Measurements from ENCODE around the gene CCDC102B. TPM values are rescaled to one million over a fixed set of nuclear protein-coding genes. Genes with fewer than 3 reads are reported as not detected.
A peak's percentile ranks its signal among the peaks of the same experiment; 100 is the strongest.

CCDC102B gene
- polyA plus RNA-seq, 1 donor = 8.2 TPM

DNA sequence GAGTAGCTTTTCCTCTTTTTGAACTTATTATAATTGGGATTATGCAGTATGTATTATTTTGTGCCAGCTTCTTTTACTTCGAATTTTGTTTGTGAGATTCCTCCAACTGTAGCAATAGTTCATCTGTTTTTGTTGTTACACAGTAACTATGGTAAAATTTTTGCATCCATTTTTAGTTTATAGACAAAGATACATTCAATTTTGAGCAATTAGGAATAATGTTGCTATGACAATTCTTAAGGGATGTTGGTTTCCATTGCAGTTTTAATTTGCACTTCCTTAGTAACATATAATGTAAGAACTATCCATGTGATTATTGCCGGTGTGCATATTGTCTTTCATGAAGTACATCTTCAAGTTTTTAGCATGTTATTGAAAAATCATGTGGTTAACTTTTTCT is 20.7 kb downstream of the CCDC102B start:
- DNase-seq = no peak
- Histone ChIP-seq H3K9me3 (ENCODE audit: control insufficient read depth, low read depth, low read length) (no peaks in the 10 kb centered on the region), H3K27me3 (ENCODE audit: control insufficient read depth, insufficient read depth, low read length) (no peaks in the 10 kb centered on the region), H3K36me3 (ENCODE audit: control insufficient read depth, insufficient read depth, low read length) (no peaks in the 10 kb centered on the region), H3K4me1 (ENCODE audit: control insufficient read depth, insufficient read depth, low read length) (no peaks in the 10 kb centered on the region), H3K27ac (ENCODE audit: low read length) (no peak overlapping the region), H3K4me3 (ENCODE audit: low read length) (no peak overlapping the region)
- 57% methylated on average over 2 of the region's 2 CpGs for WGBS (ENCODE audit: insufficient coverage, low lambda C conversion rate)

- Histone ChIP-seq H3K4me1 (ENCODE audit: control insufficient read depth, insufficient read depth, low read length) (no peaks in the 10 kb centered on the region), H3K27ac (ENCODE audit: low read length) (no peak overlapping the region), H3K4me3 (ENCODE audit: low read length) (no peak overlapping the region), H3K9me3 (ENCODE audit: control insufficient read depth, low read depth, low read length) (no peaks in the 10 kb centered on the region), H3K36me3 (ENCODE audit: control insufficient read depth, insufficient read depth, low read length) (no peaks in the 10 kb centered on the region), H3K27me3 (ENCODE audit: control insufficient read depth, insufficient read depth, low read length) (no peaks in the 10 kb centered on the region)
- no CpG with 5 or more reads among the region's 5 CpGs for WGBS (ENCODE audit: insufficient coverage, low lambda C conversion rate)
- DNase-seq = no peak
Observed at GRCh38 chr18:68822926-68823325, 25.0 kb downstream of the CCDC102B start.

DNA sequence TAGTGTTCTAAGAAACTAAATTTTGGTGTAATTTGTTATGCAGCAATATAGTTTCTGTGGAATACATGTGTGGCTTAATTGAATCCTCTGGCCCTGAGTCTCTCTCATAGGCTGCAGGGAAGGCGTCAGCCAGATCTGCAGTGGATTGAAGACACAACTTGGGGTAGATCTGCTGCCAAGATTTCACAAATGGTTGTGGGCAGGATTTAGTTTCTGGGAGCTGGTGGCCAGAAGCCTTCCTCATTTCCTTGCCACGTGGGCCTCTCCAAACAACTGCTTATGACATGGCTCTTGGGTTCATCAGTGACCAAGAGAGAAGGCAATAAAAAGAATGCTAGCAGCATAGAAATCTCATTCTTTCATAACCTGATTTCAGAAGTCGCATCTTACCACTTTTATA is 28.2 kb downstream of the CCDC102B start:
- no peaks in the 10 kb centered on the region for H3K27me3 ChIP-seq (ENCODE audit: control insufficient read depth, insufficient read depth, low read length)
- no peak for DNase-seq
- no peaks in the 10 kb centered on the region for H3K36me3 ChIP-seq (ENCODE audit: control insufficient read depth, insufficient read depth, low read length)
- H3K9me3 ChIP-seq (ENCODE audit: control insufficient read depth, low read depth, low read length) = no peaks in the 10 kb centered on the region
- H3K4me3 ChIP-seq (ENCODE audit: low read length) = no peak overlapping the region
- no CpG with 5 or more reads among the region's 3 CpGs for WGBS (ENCODE audit: insufficient coverage, low lambda C conversion rate)
- H3K27ac ChIP-seq (ENCODE audit: low read length) = no peak overlapping the region
- no peaks in the 10 kb centered on the region for H3K4me1 ChIP-seq (ENCODE audit: control insufficient read depth, insufficient read depth, low read length)

GRCh38 chr18:68830256-68831045 is 32.6 kb downstream of the CCDC102B start:
- Histone ChIP-seq H3K27ac (ENCODE audit: low read length) (no peak overlapping the region), H3K36me3 (ENCODE audit: control insufficient read depth, insufficient read depth, low read length) (no peaks in the 10 kb centered on the region), H3K27me3 (ENCODE audit: control insufficient read depth, insufficient read depth, low read length) (no peaks in the 10 kb centered on the region), H3K9me3 (ENCODE audit: control insufficient read depth, low read depth, low read length) (no peaks in the 10 kb centered on the region), H3K4me1 (ENCODE audit: control insufficient read depth, insufficient read depth, low read length) (no peaks in the 10 kb centered on the region), H3K4me3 (ENCODE audit: low read length) (no peak overlapping the region)
- DNase-seq = no peak
- WGBS (ENCODE audit: insufficient coverage, low lambda C conversion rate) = 50% methylated on average over 1 of the region's 2 CpGs

- Histone ChIP-seq H3K4me3 (ENCODE audit: low read length) (no peak overlapping the region), H3K27ac (ENCODE audit: low read length) (no peak overlapping the region), H3K9me3 (ENCODE audit: control insufficient read depth, low read depth, low read length) (no peaks in the 10 kb centered on the region), H3K36me3 (ENCODE audit: control insufficient read depth, insufficient read depth, low read length) (no peaks in the 10 kb centered on the region), H3K27me3 (ENCODE audit: control insufficient read depth, insufficient read depth, low read length) (no peaks in the 10 kb centered on the region), H3K4me1 (ENCODE audit: control insufficient read depth, insufficient read depth, low read length) (no peaks in the 10 kb centered on the region)
- 60% methylated on average over 3 of the region's 5 CpGs for WGBS (ENCODE audit: insufficient coverage, low lambda C conversion rate)
- DNase-seq = no peak
Observed at GRCh38 chr18:68833756-68834155, 35.9 kb downstream of the CCDC102B start.

GRCh38 chr18:68837665-68838451 is 40.0 kb downstream of the CCDC102B start:
- WGBS (ENCODE audit: insufficient coverage, low lambda C conversion rate) = 80% methylated on average over 2 of the region's 7 CpGs
- Histone ChIP-seq H3K36me3 (ENCODE audit: control insufficient read depth, insufficient read depth, low read length) (no peaks in the 10 kb centered on the region), H3K27me3 (ENCODE audit: control insufficient read depth, insufficient read depth, low read length) (no peaks in the 10 kb centered on the region)

DNA sequence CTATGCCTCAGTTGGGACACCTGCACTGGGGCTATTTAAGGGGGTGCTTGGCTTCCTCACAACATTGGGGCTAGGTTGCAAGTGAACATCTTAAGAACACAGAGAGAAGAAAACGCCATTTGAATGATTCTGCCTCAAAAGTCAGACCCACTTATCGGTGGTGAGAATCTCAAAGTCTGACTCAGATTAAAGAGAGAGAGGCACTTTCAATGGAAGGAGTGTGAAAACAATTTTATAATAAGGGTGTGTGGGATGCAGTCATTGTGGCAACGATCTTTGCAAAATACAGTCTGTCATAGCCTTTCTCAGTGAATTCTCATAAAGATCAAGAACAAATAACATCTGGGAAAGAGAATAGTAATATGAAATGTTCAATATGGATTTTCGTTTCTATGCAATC is 41.8 kb downstream of the CCDC102B start:
- WGBS (ENCODE audit: insufficient coverage, low lambda C conversion rate) = 92% methylated on average over 2 of the region's 4 CpGs
- DNase-seq = no peak
- Histone ChIP-seq H3K36me3 (ENCODE audit: control insufficient read depth, insufficient read depth, low read length) (no peaks in the 10 kb centered on the region), H3K27me3 (ENCODE audit: control insufficient read depth, insufficient read depth, low read length) (no peaks in the 10 kb centered on the region), H3K4me3 (ENCODE audit: low read length) (no peak overlapping the region), H3K4me1 (ENCODE audit: control insufficient read depth, insufficient read depth, low read length) (no peaks in the 10 kb centered on the region), H3K9me3 (ENCODE audit: control insufficient read depth, low read depth, low read length) (no peaks in the 10 kb centered on the region), H3K27ac (ENCODE audit: low read length) (no peak overlapping the region)

More at GRCh38 chr18:68837665-68838451, 40.0 kb downstream of the CCDC102B start:
- no peaks in the 10 kb centered on the region for H3K4me1 ChIP-seq (ENCODE audit: control insufficient read depth, insufficient read depth, low read length)
- H3K4me3 ChIP-seq (ENCODE audit: low read length) = no peak overlapping the region
- no peaks in the 10 kb centered on the region for H3K9me3 ChIP-seq (ENCODE audit: control insufficient read depth, low read depth, low read length)
- no peak overlapping the region for H3K27ac ChIP-seq (ENCODE audit: low read length)
- no peak for DNase-seq

DNA sequence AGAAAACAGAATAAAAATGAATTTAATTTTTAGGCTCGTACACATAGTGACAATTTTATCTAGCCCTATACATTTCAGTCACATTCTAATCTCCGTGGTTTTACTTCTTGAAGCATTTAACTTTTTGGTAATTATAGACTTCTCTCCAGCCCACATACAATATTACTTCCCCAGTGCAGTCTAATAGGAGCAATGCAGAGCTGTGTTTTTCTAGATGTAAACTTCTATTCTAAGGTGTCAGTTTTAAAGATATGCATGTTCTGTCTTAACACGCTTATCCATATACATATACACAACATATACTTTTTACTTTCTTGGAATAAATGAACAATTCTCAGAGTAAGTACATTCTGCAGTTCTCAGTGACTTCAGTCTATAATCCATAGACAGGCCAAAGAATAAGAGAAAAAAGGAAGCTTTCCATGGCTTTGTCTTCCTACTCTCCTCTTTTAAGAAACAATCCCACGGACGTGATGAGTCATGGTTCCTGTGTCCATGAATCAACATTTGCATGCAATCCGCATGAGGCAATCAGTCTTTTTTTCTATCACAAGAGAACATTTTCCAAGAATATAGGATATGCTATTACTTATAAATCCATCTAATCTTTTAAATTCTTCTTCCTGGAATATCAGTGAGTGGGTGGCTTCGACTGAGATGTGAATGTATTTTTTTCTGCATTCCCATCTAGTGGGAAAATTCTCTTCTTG is 42.8 kb downstream of the CCDC102B start:
- no peaks in the 10 kb centered on the region for H3K36me3 ChIP-seq (ENCODE audit: control insufficient read depth, insufficient read depth, low read length)
- H3K27ac ChIP-seq (ENCODE audit: low read length) = no peak overlapping the region
- no peak overlapping the region for H3K4me3 ChIP-seq (ENCODE audit: low read length)
- DNase-seq = peak; percentile 3 to 10
- H3K27me3 ChIP-seq (ENCODE audit: control insufficient read depth, insufficient read depth, low read length) = no peaks in the 10 kb centered on the region
- H3K9me3 ChIP-seq (ENCODE audit: control insufficient read depth, low read depth, low read length) = no peaks in the 10 kb centered on the region
- WGBS (ENCODE audit: insufficient coverage, low lambda C conversion rate) = 100% methylated on average over 2 of the region's 7 CpGs
- no peaks in the 10 kb centered on the region for H3K4me1 ChIP-seq (ENCODE audit: control insufficient read depth, insufficient read depth, low read length)

DNA sequence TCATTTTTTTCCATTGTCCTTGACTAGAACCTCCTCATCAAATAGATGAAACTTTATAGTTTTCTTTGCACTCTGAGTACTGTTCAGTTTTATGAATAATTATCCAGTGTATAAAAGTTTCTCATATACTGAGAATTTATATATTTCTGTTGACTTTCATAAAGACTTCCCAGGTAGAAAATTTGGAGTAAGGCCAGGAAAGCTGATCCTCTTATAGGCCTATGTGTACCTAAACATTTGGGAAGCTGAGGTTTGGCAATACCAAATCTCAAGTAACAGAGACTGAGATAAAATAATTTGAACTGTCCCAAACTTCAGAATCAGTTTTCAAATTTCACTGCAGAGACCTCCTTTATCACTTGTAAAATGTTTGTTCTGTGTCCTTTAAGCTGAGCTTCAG is 43.4 kb downstream of the CCDC102B start:
- no peak overlapping the region for H3K27ac ChIP-seq (ENCODE audit: low read length)

GRCh38 chr18:68842951-68843350 is 45.1 kb downstream of the CCDC102B start:
- Histone ChIP-seq H3K27me3 (ENCODE audit: control insufficient read depth, insufficient read depth, low read length) (no peaks in the 10 kb centered on the region), H3K4me3 (ENCODE audit: low read length) (no peak overlapping the region), H3K36me3 (ENCODE audit: control insufficient read depth, insufficient read depth, low read length) (no peaks in the 10 kb centered on the region)

More for the DNA sequence above, 43.4 kb downstream of the CCDC102B start:
- H3K36me3 ChIP-seq (ENCODE audit: control insufficient read depth, insufficient read depth, low read length) = no peaks in the 10 kb centered on the region
- no peaks in the 10 kb centered on the region for H3K27me3 ChIP-seq (ENCODE audit: control insufficient read depth, insufficient read depth, low read length)
- H3K4me1 ChIP-seq (ENCODE audit: control insufficient read depth, insufficient read depth, low read length) = no peaks in the 10 kb centered on the region
- no peak for DNase-seq
- no peaks in the 10 kb centered on the region for H3K9me3 ChIP-seq (ENCODE audit: control insufficient read depth, low read depth, low read length)
- H3K4me3 ChIP-seq (ENCODE audit: low read length) = no peak overlapping the region

More at GRCh38 chr18:68842951-68843350, 45.1 kb downstream of the CCDC102B start:
- Histone ChIP-seq H3K9me3 (ENCODE audit: control insufficient read depth, low read depth, low read length) (no peaks in the 10 kb centered on the region), H3K4me1 (ENCODE audit: control insufficient read depth, insufficient read depth, low read length) (no peaks in the 10 kb centered on the region), H3K27ac (ENCODE audit: low read length) (no peak overlapping the region)
- no CpG with 5 or more reads among the region's 2 CpGs for WGBS (ENCODE audit: insufficient coverage, low lambda C conversion rate)
- no peak for DNase-seq

All from large intestine (tissue), 3 donors.